Neural cell (in vitro differentiated cells): ENCODE results near the gene FBP1. TPM values are rescaled to one million over a fixed set of nuclear protein-coding genes. Genes with fewer than 3 reads are reported as not detected.

Source experiments
- H2AFZ ChIP-seq: fragments of 200-600, 300-800 bp; sonication (generic), shearing (Covaris generic); 2 replicates; pipeline ENCODE4 v1.6.0; 2014; ENCODE audit warnings: low read depth, mild to moderate bottlenecking, antibody characterized with exemption, low read length, moderate library complexity
- H3F3A ChIP-seq: fragments of 200-600 bp; shearing (Covaris generic); 2 replicates; pipeline ENCODE4 v1.6.1; 2016; ENCODE audit warnings: mild to moderate bottlenecking, moderate library complexity, mixed read lengths, antibody characterized with exemption, low read length; ENCODE audit not compliant: insufficient read depth, poor library complexity, severe bottlenecking
- H3K27ac ChIP-seq: fragments of 200-600, 300-800 bp; sonication (generic), shearing (Covaris generic); 2 replicates; pipeline ENCODE4 v1.5.1; 2014; ENCODE audit warnings: mild to moderate bottlenecking, low read length, moderate library complexity
- H3K27me3 ChIP-seq: fragments of 300-800, 200-600 bp; sonication (generic), shearing (Covaris generic); 2 replicates; pipeline ENCODE4 v1.6.0; 2014; ENCODE audit warnings: mild to moderate bottlenecking, low read depth, low read length, moderate library complexity; ENCODE audit not compliant: insufficient read depth
- H3K36me3 ChIP-seq: fragments of 300-800, 200-600 bp; sonication (generic), shearing (Covaris generic); 2 replicates; pipeline ENCODE4 v1.5.1; 2014; ENCODE audit warnings: mild to moderate bottlenecking, antibody characterized with exemption, low read length, moderate library complexity; ENCODE audit not compliant: insufficient read depth
- H3K4me2 ChIP-seq: fragments of 300-800, 200-600 bp; sonication (generic), shearing (Covaris generic); 2 replicates; pipeline ENCODE4 v1.6.0; 2014; ENCODE audit warnings: mild to moderate bottlenecking, low read length
- H3K4me3 ChIP-seq: fragments of 300-800, 200-600 bp; sonication (generic), shearing (Covaris generic); 2 replicates; pipeline ENCODE4 v1.5.1; 2014; ENCODE audit warnings: mild to moderate bottlenecking, low read length, moderate library complexity
- H3K79me2 ChIP-seq: fragments of 200-600 bp; shearing (Covaris generic); replicated peaks from 2 replicates; pipeline ENCODE4 v1.6.0; 2014; ENCODE audit warnings: mild to moderate bottlenecking, low read length, moderate library complexity; ENCODE audit not compliant: insufficient read depth
- H3K9ac ChIP-seq: fragments of 300-800, 200-600 bp; sonication (generic), shearing (Covaris generic); 2 replicates; pipeline ENCODE4 v1.6.1; 2016; ENCODE audit warnings: mild to moderate bottlenecking, low read length, mixed read lengths
- H3K9me2 ChIP-seq: fragments of 200-600 bp; shearing (Covaris generic); 2 replicates; pipeline ENCODE4 v1.6.1; 2016; ENCODE audit warnings: mild to moderate bottlenecking, low read length, mixed read lengths; ENCODE audit not compliant: insufficient read depth
- H3K9me3 ChIP-seq: fragments of 200-600, 300-800 bp; sonication (generic), shearing (Covaris generic); 2 replicates; pipeline ENCODE4 v1.6.1; 2016; ENCODE audit warnings: mild to moderate bottlenecking, mixed run types, low read length, moderate library complexity, mixed read lengths
- H4K20me1 ChIP-seq: fragments of 200-600 bp; shearing (Covaris generic); 2 replicates; pipeline ENCODE4 v1.6.1; 2016; ENCODE audit warnings: mild to moderate bottlenecking, mixed run types; ENCODE audit not compliant: insufficient read depth
- EP300 ChIP-seq: fragments of 450-650 bp; conservative IDR thresholded peaks from 2 replicates; pipeline ENCODE4 v1.6.1; 2014; ENCODE audit warnings: antibody characterized with exemption, mild to moderate bottlenecking, moderate library complexity; ENCODE audit not compliant: poor library complexity, severe bottlenecking
- EZH2 ChIP-seq: fragments of 200-600, 300-800 bp; shearing (Covaris generic), sonication (generic); IDR thresholded peaks from 2 replicates; pipeline ENCODE4 v1.6.1; 2014; ENCODE audit warnings: antibody characterized with exemption, low read length, borderline replicate concordance, mild to moderate bottlenecking; ENCODE audit not compliant: insufficient read depth, poor library complexity, severe bottlenecking
- MXI1 ChIP-seq: fragments of 450-650 bp; conservative IDR thresholded peaks from 2 replicates; pipeline ENCODE4 v1.6.1; 2014; ENCODE audit warnings: antibody characterized with exemption, mild to moderate bottlenecking; ENCODE audit not compliant: poor library complexity, severe bottlenecking
- POLR2AphosphoS5 ChIP-seq: IDR thresholded peaks from 2 replicates; pipeline ENCODE4 v1.6.1; 2012
- RAD21 ChIP-seq: fragments of 450-650 bp; conservative IDR thresholded peaks from 2 replicates; pipeline ENCODE4 v1.6.1; 2014; ENCODE audit warnings: antibody characterized with exemption, mild to moderate bottlenecking, moderate library complexity
- REST ChIP-seq: IDR thresholded peaks from 2 replicates; pipeline ENCODE4 v1.6.1; 2012; ENCODE audit warnings: borderline replicate concordance
- SMC3 ChIP-seq: fragments of 450-650 bp; conservative IDR thresholded peaks from 2 replicates; pipeline ENCODE4 v1.6.1; 2014; ENCODE audit warnings: antibody characterized with exemption, mild to moderate bottlenecking, moderate library complexity; ENCODE audit not compliant: poor library complexity
- TAF1 ChIP-seq: IDR thresholded peaks from 2 replicates; pipeline ENCODE4 v1.6.1; 2012; ENCODE audit warnings: low read depth
- polyA plus RNA-seq: library from polyadenylated mRNA; depleted of rRNA; stranded (reverse); fragments of >200 nt; gene quantifications from 2 replicates; pipeline ENCODE4 v1.2.3, GENCODE V29; 2014
- TF ChIP-seq, protein P1 (sequence below): fragments of 450-650 bp; IDR thresholded peaks from 2 replicates; pipeline ENCODE4 v1.5.1; 2014; ENCODE audit warnings: antibody characterized with exemption, mild to moderate bottlenecking, moderate library complexity; ENCODE audit not compliant: poor library complexity, severe bottlenecking

FBP1 gene
- polyA plus RNA-seq, 1 donor from 2014 or later, result not detected

DNA sequence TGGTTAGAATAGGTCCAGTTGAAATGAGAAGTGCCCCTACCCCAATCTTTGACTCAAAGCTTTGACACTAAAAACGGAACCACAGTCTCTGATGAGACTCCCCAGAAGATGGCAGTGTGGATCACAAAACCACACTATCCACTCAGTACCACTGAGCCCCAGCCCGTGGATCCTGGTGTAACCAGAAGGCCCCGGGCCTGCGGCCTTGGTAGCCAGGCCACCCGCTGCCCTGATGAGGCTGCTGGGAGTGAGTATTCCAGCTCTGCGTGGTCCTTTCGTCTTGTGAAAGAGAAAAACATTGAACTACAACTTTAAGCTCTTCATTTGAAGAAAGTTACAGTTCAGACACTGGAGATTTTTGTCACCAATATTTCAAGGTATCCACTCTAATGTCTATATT lies 42.2 kb upstream of the FBP1 start:
- peak; percentile 94 for TF ChIP-seq SMC3
- no peak for TF ChIP-seq MXI1
- peak; percentile 92 for TF ChIP-seq RAD21
- TF ChIP-seq, protein P1, sequence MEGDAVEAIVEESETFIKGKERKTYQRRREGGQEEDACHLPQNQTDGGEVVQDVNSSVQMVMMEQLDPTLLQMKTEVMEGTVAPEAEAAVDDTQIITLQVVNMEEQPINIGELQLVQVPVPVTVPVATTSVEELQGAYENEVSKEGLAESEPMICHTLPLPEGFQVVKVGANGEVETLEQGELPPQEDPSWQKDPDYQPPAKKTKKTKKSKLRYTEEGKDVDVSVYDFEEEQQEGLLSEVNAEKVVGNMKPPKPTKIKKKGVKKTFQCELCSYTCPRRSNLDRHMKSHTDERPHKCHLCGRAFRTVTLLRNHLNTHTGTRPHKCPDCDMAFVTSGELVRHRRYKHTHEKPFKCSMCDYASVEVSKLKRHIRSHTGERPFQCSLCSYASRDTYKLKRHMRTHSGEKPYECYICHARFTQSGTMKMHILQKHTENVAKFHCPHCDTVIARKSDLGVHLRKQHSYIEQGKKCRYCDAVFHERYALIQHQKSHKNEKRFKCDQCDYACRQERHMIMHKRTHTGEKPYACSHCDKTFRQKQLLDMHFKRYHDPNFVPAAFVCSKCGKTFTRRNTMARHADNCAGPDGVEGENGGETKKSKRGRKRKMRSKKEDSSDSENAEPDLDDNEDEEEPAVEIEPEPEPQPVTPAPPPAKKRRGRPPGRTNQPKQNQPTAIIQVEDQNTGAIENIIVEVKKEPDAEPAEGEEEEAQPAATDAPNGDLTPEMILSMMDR, result peak; percentile 90
- TF ChIP-seq EZH2, result no peak
- H3K9ac ChIP-seq, result no peak overlapping the region

DNA sequence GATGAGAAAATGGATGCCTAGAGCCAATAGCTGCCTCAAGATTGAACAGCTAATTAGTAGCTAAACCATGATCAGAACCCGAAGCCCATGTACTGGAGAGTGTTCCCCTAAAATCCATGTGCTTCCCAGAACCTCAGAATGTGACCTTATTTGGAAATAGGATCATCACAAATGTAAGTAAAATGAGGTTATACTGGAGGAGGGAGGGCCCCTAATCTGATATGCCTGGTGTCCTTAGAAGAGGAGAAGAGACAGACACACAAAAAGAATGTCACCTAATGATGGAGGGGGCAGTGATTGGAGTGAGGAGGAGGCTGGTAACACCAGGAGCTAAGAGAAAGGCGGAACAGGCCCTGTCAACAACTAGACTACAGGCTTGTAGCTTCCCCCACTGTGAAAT lies 41.3 kb upstream of the FBP1 start:
- H4K20me1 ChIP-seq, result no peaks in the 10 kb centered on the region
- H3K9me2 ChIP-seq, result no peaks in the 10 kb centered on the region
- H3K27me3 ChIP-seq, result no peaks in the 10 kb centered on the region
- H3K9ac ChIP-seq, result no peak overlapping the region
- no peak overlapping the region for H3K4me2 ChIP-seq
- H2AFZ ChIP-seq, result no peak overlapping the region
- H3K79me2 ChIP-seq, result no peaks in the 10 kb centered on the region
- no peak overlapping the region for H3K27ac ChIP-seq
- no peaks in the 10 kb centered on the region for H3F3A ChIP-seq
- no peak overlapping the region for H3K4me3 ChIP-seq
- H3K9me3 ChIP-seq, result no peaks in the 10 kb centered on the region
- no peaks in the 10 kb centered on the region for H3K36me3 ChIP-seq
- TF ChIP-seq TAF1, result no peak
- no peak for TF ChIP-seq RAD21
- no peak for TF ChIP-seq EZH2
- no peak for TF ChIP-seq EP300
- TF ChIP-seq MXI1, result no peak
- no peak for TF ChIP-seq REST
- TF ChIP-seq POLR2AphosphoS5, result no peak
- no peak for TF ChIP-seq SMC3
- TF ChIP-seq, protein P1, result no peak

More for the DNA sequence above, 42.2 kb upstream of the FBP1 start:
- Histone ChIP-seq H2AFZ (no peak overlapping the region), H3K27ac (no peak overlapping the region), H3K4me3 (no peak overlapping the region), H3K36me3 (no peaks in the 10 kb centered on the region), H4K20me1 (no peaks in the 10 kb centered on the region), H3K9me3 (no peaks in the 10 kb centered on the region), H3F3A (no peaks in the 10 kb centered on the region), H3K27me3 (no peaks in the 10 kb centered on the region), H3K4me2 (no peak overlapping the region), H3K79me2 (no peaks in the 10 kb centered on the region), H3K9me2 (no peaks in the 10 kb centered on the region)
